B cell (primary cell): ENCODE data around the gene CPED1.

ENCODE experiments used
- EZH2 ChIP-seq: IDR thresholded peaks from 2 replicates; pipeline ENCODE4 v1.6.1; 2012; ENCODE audit warnings: borderline replicate concordance, low read depth, mild to moderate bottlenecking, moderate library complexity, low read length; ENCODE audit not compliant: insufficient read depth, poor library complexity, severe bottlenecking
- TF ChIP-seq, protein P1 (sequence below): fragments of 200-600 bp; IDR thresholded peaks from one replicate; pipeline ENCODE4 v1.8.0; 2022; ENCODE audit warnings: antibody characterized with exemption, mild to moderate bottlenecking

DNA sequence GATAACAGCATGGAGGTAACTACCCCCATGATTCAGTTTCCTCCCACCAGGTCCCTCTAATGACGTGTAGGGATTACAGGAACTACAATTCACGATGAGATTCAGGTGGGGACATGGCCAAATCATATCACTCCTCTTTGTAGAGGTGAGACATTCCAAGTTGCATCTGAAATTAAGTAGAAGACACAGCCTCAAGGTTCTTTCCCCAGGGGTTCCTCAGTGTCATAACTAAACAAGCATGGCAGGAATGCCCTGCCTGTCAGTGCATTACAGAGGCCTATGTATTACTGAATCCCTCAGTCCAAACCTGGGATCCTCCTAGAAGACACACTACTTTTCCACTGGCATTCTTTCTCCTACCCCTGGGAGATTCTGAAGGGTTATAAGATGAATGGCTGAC is 297.7 kb downstream of the CPED1 start:
- TF ChIP-seq, protein P1, sequence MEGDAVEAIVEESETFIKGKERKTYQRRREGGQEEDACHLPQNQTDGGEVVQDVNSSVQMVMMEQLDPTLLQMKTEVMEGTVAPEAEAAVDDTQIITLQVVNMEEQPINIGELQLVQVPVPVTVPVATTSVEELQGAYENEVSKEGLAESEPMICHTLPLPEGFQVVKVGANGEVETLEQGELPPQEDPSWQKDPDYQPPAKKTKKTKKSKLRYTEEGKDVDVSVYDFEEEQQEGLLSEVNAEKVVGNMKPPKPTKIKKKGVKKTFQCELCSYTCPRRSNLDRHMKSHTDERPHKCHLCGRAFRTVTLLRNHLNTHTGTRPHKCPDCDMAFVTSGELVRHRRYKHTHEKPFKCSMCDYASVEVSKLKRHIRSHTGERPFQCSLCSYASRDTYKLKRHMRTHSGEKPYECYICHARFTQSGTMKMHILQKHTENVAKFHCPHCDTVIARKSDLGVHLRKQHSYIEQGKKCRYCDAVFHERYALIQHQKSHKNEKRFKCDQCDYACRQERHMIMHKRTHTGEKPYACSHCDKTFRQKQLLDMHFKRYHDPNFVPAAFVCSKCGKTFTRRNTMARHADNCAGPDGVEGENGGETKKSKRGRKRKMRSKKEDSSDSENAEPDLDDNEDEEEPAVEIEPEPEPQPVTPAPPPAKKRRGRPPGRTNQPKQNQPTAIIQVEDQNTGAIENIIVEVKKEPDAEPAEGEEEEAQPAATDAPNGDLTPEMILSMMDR = no peak
- no peak for TF ChIP-seq EZH2
